ENCODE measurements around the gene ITIH3.

GRCh38 chr3:52791928-52792327 is 2.7 kb upstream of the ITIH3 start:
- TF ChIP-seq CTCF (IDR thresholded peaks at IDR 0.05), result no peak
- no peak for TF ChIP-seq POLR2A (IDR thresholded peaks at IDR 0.05)

Data from Peyer's patch (tissue), 4 donors.